GM18505 (cell line): ENCODE measurements around the gene GAA.

ENCODE experiments used
- ATAC-seq: cut with Tn5 transposase; IDR thresholded peaks from one replicate; pipeline ENCODE4 v1.9.1; 2021; ENCODE audit not compliant: unreplicated experiment
- POLR2A ChIP-seq: IDR thresholded peaks from 4 replicates; pipeline ENCODE4 v1.6.1; 2011; ENCODE audit warnings: borderline replicate concordance; ENCODE audit not compliant: insufficient read depth, insufficient read length; ENCODE audit errors: extremely low read depth

Gene GAA

GRCh38 chr17:80114758-80115157 lies 13.4 kb downstream of the GAA start:
- no peak for ATAC-seq
- no peak for TF ChIP-seq POLR2A

- TF ChIP-seq POLR2A = no peak
- no peak for ATAC-seq
These were observed 13.8 kb downstream of the GAA start for GRCh38 chr17:80115159-80115558.

DNA sequence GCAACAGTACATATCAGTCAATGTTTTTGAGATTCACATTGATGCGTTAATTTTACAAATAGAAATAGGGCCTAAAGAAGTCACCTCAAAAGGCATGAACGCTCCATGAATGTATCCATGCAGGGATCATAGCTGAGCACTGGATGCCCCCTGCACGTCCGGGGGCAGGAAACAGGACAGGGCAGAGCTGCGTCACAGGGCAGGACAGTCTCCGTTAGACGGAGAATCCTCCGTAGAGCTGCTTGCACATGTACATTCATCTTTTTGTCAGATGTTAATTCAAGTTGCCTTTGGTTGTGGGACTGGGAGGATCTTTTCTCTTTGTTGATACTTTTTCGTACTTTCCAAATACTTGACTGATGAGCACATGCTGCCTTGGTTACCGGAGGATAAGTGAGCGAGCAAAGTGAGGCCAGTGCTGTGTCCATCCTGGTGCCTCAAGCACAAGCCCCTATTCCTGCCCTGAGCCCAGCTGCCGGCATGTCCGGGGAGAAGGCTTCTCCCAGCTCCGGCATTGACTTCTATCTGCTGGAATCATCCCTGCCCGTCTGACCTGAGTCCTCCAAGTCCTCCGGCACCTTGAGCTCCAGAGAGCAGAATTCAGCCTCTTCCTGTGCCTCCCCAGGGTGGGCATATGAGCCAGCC lies 15.0 kb downstream of the GAA start:
- no peak for ATAC-seq
- no peak for TF ChIP-seq POLR2A

- TF ChIP-seq POLR2A = no peak
- no peak for ATAC-seq
These were observed 15.6 kb downstream of the GAA start for GRCh38 chr17:80116921-80117380.

DNA sequence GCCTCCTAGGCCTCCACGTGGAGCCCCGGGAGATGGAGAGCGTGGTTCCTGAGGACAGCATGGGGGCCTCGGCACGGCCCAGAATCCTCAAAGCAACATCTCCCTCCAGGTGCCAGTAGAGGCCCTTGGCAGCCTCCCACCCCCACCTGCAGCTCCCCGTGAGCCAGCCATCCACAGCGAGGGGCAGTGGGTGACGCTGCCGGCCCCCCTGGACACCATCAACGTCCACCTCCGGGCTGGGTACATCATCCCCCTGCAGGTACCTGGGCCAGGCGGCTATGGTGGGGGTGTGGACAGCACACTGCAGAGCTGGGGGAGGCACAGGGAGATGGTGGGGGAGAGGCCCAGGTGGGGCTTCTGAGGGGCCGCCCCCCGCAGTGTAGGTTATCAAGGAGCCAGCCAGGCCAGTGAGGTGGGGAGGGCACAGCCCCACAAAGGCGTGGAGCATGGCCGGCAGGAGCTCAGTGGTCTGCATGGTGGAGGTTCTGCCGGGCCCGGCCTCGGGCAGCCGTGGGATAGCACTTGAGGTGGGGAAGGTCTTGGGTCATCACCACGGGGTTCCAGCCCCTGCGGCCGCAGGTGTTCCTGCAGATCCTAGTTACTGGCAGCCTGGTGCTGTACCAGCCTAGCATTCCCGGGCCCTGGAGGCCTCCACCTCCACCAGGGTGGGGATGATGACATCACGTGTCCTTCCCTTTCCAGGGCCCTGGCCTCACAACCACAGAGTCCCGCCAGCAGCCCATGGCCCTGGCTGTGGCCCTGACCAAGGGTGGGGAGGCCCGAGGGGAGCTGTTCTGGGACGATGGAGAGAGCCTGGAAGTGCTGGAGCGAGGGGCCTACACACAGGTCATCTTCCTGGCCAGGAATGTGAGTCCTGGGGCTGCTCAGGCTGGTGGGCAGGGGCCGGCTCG lies 16.4 kb downstream of the GAA start:
- TF ChIP-seq POLR2A = no peak
- ATAC-seq = no peak

DNA sequence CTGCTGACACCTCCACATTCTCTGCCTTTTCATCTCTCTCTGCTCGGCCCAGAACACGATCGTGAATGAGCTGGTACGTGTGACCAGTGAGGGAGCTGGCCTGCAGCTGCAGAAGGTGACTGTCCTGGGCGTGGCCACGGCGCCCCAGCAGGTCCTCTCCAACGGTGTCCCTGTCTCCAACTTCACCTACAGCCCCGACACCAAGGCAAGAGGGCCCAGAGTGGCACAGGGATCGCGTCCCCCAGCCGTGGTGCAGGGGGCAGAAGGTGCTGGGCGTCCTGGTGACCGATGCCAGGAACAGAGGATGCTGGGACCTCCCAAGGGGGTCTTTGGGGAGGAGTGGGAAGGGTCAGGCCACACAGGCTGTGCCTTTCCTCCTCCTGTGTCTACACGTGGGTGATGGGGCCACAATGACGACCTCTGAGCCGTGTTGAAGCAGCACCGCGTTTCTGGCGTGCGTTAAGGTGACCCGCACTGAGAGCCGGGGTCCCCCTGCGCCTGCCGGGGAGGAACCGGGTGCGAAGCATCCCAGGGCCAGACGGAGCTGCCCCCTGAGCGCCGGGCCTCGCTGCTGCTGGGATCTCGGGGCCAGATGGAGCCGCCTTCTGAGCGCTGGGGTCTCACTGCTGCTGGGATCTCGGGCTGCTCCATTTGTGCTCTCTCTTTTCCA lies 17.4 kb downstream of the GAA start:
- ATAC-seq = no peak

DNA sequence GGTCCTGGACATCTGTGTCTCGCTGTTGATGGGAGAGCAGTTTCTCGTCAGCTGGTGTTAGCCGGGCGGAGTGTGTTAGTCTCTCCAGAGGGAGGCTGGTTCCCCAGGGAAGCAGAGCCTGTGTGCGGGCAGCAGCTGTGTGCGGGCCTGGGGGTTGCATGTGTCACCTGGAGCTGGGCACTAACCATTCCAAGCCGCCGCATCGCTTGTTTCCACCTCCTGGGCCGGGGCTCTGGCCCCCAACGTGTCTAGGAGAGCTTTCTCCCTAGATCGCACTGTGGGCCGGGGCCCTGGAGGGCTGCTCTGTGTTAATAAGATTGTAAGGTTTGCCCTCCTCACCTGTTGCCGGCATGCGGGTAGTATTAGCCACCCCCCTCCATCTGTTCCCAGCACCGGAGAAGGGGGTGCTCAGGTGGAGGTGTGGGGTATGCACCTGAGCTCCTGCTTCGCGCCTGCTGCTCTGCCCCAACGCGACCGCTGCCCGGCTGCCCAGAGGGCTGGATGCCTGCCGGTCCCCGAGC lies 17.9 kb downstream of the GAA start:
- ATAC-seq = no peak
- TF ChIP-seq POLR2A = no peak

More for the DNA sequence above, 17.4 kb downstream of the GAA start:
- TF ChIP-seq POLR2A = no peak

- TF ChIP-seq POLR2A = no peak
These were observed 18.5 kb downstream of the GAA start for GRCh38 chr17:80119839-80120238.

DNA sequence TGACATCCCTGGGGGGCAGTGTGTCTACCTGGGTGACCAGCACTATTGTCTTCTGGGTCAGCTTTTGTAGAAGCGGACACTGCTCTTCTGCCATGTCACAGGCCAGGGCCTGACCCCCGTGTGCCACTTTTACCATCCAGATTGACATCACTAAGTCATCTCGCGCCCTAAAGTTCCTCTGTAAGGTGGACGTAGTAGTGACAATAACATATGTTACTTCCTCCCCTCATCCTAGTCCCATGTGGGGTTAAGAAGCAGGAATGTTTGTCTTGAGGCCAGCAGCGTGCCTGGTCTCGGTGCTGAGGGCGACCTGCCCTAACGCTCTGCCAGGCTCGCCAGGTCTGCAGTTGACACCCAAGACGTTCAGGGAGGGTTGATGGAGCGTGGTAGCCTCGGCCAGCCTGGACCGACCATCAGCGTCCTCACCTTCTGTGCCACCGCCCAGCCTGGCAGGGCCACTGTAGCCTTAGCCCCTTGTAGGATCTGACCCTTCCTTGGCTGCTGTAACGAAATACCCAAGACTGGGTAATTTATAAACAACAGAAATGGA lies 20.7 kb downstream of the GAA start:
- TF ChIP-seq POLR2A = no peak
- ATAC-seq = no peak

More at GRCh38 chr17:80119839-80120238, 18.5 kb downstream of the GAA start:
- no peak for ATAC-seq

DNA sequence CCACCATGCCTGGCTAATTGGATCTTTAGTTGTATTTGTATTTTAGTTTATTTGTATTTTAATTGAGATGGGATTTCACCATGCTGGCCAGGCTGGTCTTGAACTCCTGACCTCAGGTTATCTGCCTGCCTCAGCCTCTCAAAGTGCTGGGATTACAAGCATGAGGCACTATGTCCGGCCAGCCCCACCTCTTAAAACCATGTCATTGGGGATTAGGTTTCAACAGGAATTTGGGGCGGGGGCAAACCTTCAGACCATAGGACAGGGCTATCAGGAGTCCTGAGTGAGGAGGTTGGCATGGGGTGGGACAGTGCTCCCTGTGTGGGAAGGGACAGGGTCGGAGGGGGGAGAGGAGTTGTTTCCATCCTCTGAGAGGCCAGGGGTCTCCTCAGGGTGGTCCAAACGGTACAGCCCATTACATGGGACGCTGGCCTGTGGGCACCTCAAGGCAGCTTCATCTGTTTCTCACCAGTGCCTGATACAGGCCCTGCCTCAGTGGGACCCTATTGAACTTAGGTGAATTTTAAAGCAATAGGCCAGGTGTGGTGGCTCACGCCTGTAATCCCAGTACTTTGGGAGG lies 21.6 kb downstream of the GAA start:
- ATAC-seq = no peak
- no peak for TF ChIP-seq POLR2A

DNA sequence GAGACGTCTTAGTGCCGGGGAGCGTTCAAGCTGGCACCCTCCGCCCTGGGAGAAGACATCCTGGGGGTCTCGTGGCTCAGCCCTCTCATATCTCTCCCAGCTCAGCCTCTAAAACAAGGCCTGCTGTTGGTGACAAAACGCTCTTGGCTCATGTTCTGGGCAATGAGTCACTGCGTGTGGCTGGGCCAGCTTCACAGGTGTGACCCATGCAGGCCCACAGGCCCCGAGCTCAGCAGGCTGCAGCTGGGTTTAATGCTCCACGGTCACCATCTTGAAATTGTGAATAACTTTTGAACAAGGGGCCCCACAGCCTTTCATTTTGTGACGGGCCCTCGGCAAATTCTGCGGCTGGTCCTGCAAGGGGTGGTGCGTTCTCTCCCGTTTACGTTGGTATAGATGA lies 22.4 kb downstream of the GAA start:
- no peak for TF ChIP-seq POLR2A
- no peak for ATAC-seq

GRCh38 chr17:80124351-80124981 lies 23.1 kb downstream of the GAA start:
- no peak for ATAC-seq
- no peak for TF ChIP-seq POLR2A
